COLO829 (cell line): ENCODE data around the gene STIM2.
A peak's percentile ranks its signal among the peaks of the same experiment; 100 is the strongest.
"Not testable (repeated sequence)": the region's sequence is repeated elsewhere in the genome, so short reads cannot be mapped to it uniquely, and the experiment has no call there.

Experiments
- DNase-seq: peaks from one replicate; pipeline ENCODE4 v3.0.0; 2012; ENCODE audit warnings: low spot score

STIM2 gene

GRCh38 chr4:26953770-26954423 lies 93.3 kb downstream of the STIM2 start:
- DNase-seq = no peak

GRCh38 chr4:26955241-26955640 lies 94.6 kb downstream of the STIM2 start:
- no peak for DNase-seq

GRCh38 chr4:26958925-26959653 lies 98.4 kb downstream of the STIM2 start:
- DNase-seq = no peak

- no peak for DNase-seq
These were observed 99.0 kb downstream of the STIM2 start for GRCh38 chr4:26959654-26960047.

GRCh38 chr4:26962720-26963119 lies 102.1 kb downstream of the STIM2 start:
- DNase-seq = no peak

GRCh38 chr4:26964512-26964911 lies 103.9 kb downstream of the STIM2 start:
- peak; percentile 59 for DNase-seq

GRCh38 chr4:26964994-26965393 lies 104.4 kb downstream of the STIM2 start:
- DNase-seq = peak; percentile 6

- DNase-seq = not testable (repeated sequence)
These were observed 115.0 kb downstream of the STIM2 start for GRCh38 chr4:26975464-26976181.

- DNase-seq = no peak
These were observed 117.9 kb downstream of the STIM2 start for GRCh38 chr4:26978387-26979053.

- no peak for DNase-seq
These were observed 124.3 kb downstream of the STIM2 start for GRCh38 chr4:26984896-26985295.

GRCh38 chr4:26985873-26986272 lies 125.2 kb downstream of the STIM2 start:
- DNase-seq = no peak

- no peak for DNase-seq
These were observed 126.5 kb downstream of the STIM2 start for GRCh38 chr4:26987191-26987590.

GRCh38 chr4:26991057-26991456 lies 130.4 kb downstream of the STIM2 start:
- DNase-seq = no peak

GRCh38 chr4:26992657-26993361 lies 132.2 kb downstream of the STIM2 start:
- peak; percentile 51 for DNase-seq

- DNase-seq = no peak
These were observed 132.9 kb downstream of the STIM2 start for GRCh38 chr4:26993539-26993938.

GRCh38 chr4:26993967-26994366 lies 133.3 kb downstream of the STIM2 start:
- no peak for DNase-seq

GRCh38 chr4:26995316-26995715 lies 134.7 kb downstream of the STIM2 start:
- DNase-seq = no peak

- no peak for DNase-seq
These were observed 136.1 kb downstream of the STIM2 start for GRCh38 chr4:26996745-26997144.

- no peak for DNase-seq
These were observed 139.0 kb downstream of the STIM2 start for GRCh38 chr4:26999689-27000088.

GRCh38 chr4:27000122-27000521 lies 139.5 kb downstream of the STIM2 start:
- DNase-seq = no peak

GRCh38 chr4:27000820-27001219 lies 140.2 kb downstream of the STIM2 start:
- DNase-seq = no peak
